HCT116 (cell line): Measurements from ENCODE around the gene RAP1GAP2. TPM values are rescaled to one million over a fixed set of nuclear protein-coding genes. Genes with fewer than 3 reads are reported as not detected.

Source experiments
- ATAC-seq: fragments of 200-7000 bp; cut with Tn5 transposase; 2 replicates; pipeline ENCODE4 v1.9.1; 2020; ENCODE audit warnings: mild to moderate bottlenecking, moderate library complexity
- BruUV-seq: library from RNA; stranded (reverse); fragments of 400-500 nt; replicated peaks from 2 replicates; lab custom pipeline; 2021; lab: Mats Ljungman, UMichigan
- CTCF ChIA-PET: fragments of 300-600 bp; sonication (Branson Sonifier 250); formaldehyde crosslinking; loops from one replicate; lab custom pipeline; 2021; ENCODE audit warnings: antibody characterized with exemption; lab: Charles Lee
- POLR2A ChIA-PET: fragments of 300-600, 350-600 bp; sonication (Branson Sonifier 250); formaldehyde crosslinking; loops from one replicate; lab custom pipeline; 2021; ENCODE audit warnings: antibody characterized with exemption; lab: Charles Lee
- RAD21 ChIA-PET, 2 experiments: fragments of 300-600 bp; sonication (Branson Sonifier 250); formaldehyde crosslinking; loops; one replicate each; lab custom pipeline; 2023; ENCODE audit warnings: low total read pairs in 2 of 2; ENCODE audit not compliant: uncharacterized antibody in 2 of 2, unreplicated experiment in 2 of 2, low non-redundant PET in 1 of 2; lab: Charles Lee
- DNase-seq: peaks from one replicate; pipeline ENCODE4 v3.0.0-alpha.2; 2010; ENCODE audit warnings: low read depth, low spot score
- H2AFZ ChIP-seq: fragments of 200-600 bp; shearing (Covaris generic), sonication (generic); 2 replicates; pipeline ENCODE4 v1.6.1; 2017; ENCODE audit warnings: low read depth, mixed run types, mixed read lengths, antibody characterized with exemption, low read length; ENCODE audit not compliant: poor library complexity, severe bottlenecking
- H3K27ac ChIP-seq: 2 replicates; pipeline ENCODE4 v1.5.1; 2012; ENCODE audit warnings: low read depth, low read length
- H3K27me3 ChIP-seq: fragments of 200-600 bp; sonication (generic); 2 replicates; pipeline ENCODE4 v1.6.1; 2016; ENCODE audit warnings: mixed run types, low read length, mixed read lengths; ENCODE audit not compliant: insufficient read depth
- H3K36me3 ChIP-seq, 2 experiments: fragments of 200-500 bp in 1 of 2; fragments of 200-600 bp in 1 of 2; sonication (Bioruptor generic) in 1 of 2; sonication (generic) in 1 of 2; 2 replicates each; pipeline versions ENCODE4 v1.5.1 to v1.6.1; 2014 to 2016; ENCODE audit warnings: low read length in 2 of 2, inconsistent platforms in 1 of 2, mixed read lengths in 1 of 2, mixed run types in 1 of 2; ENCODE audit not compliant: insufficient read depth in 2 of 2, control insufficient read depth in 1 of 2
- H3K4me1 ChIP-seq, 2 experiments: fragments of 200-600 bp in 1 of 2; sonication (generic) in 1 of 2; 2 replicates each; pipeline versions ENCODE4 v1.5.1 to v1.6.1; 2012 to 2017; ENCODE audit warnings: low read length in 2 of 2, inconsistent platforms in 1 of 2, mild to moderate bottlenecking in 1 of 2, mixed read lengths in 1 of 2, mixed run types in 1 of 2, moderate library complexity in 1 of 2; ENCODE audit not compliant: insufficient read depth in 2 of 2, control insufficient read depth in 1 of 2
- H3K4me2 ChIP-seq: fragments of 200-600 bp; sonication (generic); 2 replicates; pipeline ENCODE4 v1.6.1; 2017; ENCODE audit warnings: mixed run types, low read length, mixed read lengths
- H3K4me3 ChIP-seq, 2 experiments: fragments of 200-600 bp in 1 of 2; sonication (generic) in 1 of 2; replicated peaks in 1 of 2; 2 replicates each; pipeline ENCODE4 v1.5.1; 2011 to 2016; ENCODE audit warnings: low read length in 2 of 2, control low read depth in 1 of 2, low read depth in 1 of 2, mild to moderate bottlenecking in 1 of 2, mixed read lengths in 1 of 2, mixed run types in 1 of 2
- H3K79me2 ChIP-seq: fragments of 200-600 bp; sonication (generic); 2 replicates; pipeline ENCODE4 v1.6.1; 2017; ENCODE audit warnings: mild to moderate bottlenecking, mixed run types, low read length, moderate library complexity, mixed read lengths; ENCODE audit not compliant: insufficient read depth
- H3K9ac ChIP-seq: fragments of 200-600 bp; sonication (generic); 2 replicates; pipeline ENCODE4 v1.6.1; 2016; ENCODE audit warnings: low read length, mixed read lengths
- H3K9me2 ChIP-seq: fragments of 200-600 bp; sonication (generic), shearing (Covaris generic); 2 replicates; pipeline ENCODE4 v1.6.1; 2017; ENCODE audit warnings: mixed run types, mild to moderate bottlenecking, moderate library complexity; ENCODE audit not compliant: insufficient read depth
- H3K9me3 ChIP-seq, 2 experiments: fragments of 200-500 bp in 1 of 2; fragments of 200-600 bp in 1 of 2; sonication (Bioruptor generic) in 1 of 2; sonication (generic) in 1 of 2; 2 replicates each; pipeline ENCODE4 v1.6.1; 2014 to 2017; ENCODE audit warnings: low read length in 2 of 2, mixed read lengths in 2 of 2, inconsistent platforms in 1 of 2, low read depth in 1 of 2, mild to moderate bottlenecking in 1 of 2, mixed run types in 1 of 2, moderate library complexity in 1 of 2; ENCODE audit not compliant: control insufficient read depth in 1 of 2, insufficient read depth in 1 of 2
- H4K20me1 ChIP-seq: fragments of 200-600 bp; sonication (generic), shearing (Covaris generic); 2 replicates; pipeline ENCODE4 v1.6.1; 2017; ENCODE audit warnings: mixed run types, mild to moderate bottlenecking, moderate library complexity; ENCODE audit not compliant: insufficient read depth
- ATF3 ChIP-seq: IDR thresholded peaks from 2 replicates; pipeline ENCODE4 v1.6.1; 2012
- CBX3 ChIP-seq: IDR thresholded peaks from 2 replicates; pipeline ENCODE4 v1.6.1; 2012; ENCODE audit warnings: low read depth
- CEBPB ChIP-seq: IDR thresholded peaks from 2 replicates; pipeline ENCODE4 v1.6.1; 2012; ENCODE audit warnings: low read depth
- CTCF ChIP-seq, 3 experiments: fragments of 200-600 bp in 1 of 3; sonication (generic) in 1 of 3; IDR thresholded peaks in 2 of 3; conservative IDR thresholded peaks in 1 of 3; 2 replicates each; pipeline ENCODE4 v1.5.1; 2012 to 2017; ENCODE audit warnings: low read depth in 2 of 3, low read length in 2 of 3, antibody characterized with exemption in 1 of 3, borderline replicate concordance in 1 of 3, control low read depth in 1 of 3, mild to moderate bottlenecking in 1 of 3, mixed read lengths in 1 of 3, mixed run types in 1 of 3, moderate library complexity in 1 of 3; ENCODE audit not compliant: insufficient read depth in 1 of 3
- ELF1 ChIP-seq: IDR thresholded peaks from 2 replicates; pipeline ENCODE4 v1.6.1; 2012; ENCODE audit warnings: low read depth, borderline replicate concordance
- EZH2 ChIP-seq: fragments of 200-600 bp; sonication (generic); IDR thresholded peaks from 2 replicates; pipeline ENCODE4 v1.6.1; 2017; ENCODE audit warnings: antibody characterized with exemption, mixed run types
- EZH2phosphoT487 ChIP-seq: fragments of 200-600 bp; IDR thresholded peaks from 2 replicates; pipeline ENCODE4 v1.6.1; 2018; ENCODE audit warnings: antibody characterized with exemption, borderline replicate concordance
- FOSL1 ChIP-seq: IDR thresholded peaks from 2 replicates; pipeline ENCODE4 v1.6.1; 2012; ENCODE audit warnings: low read depth
- JUND ChIP-seq: IDR thresholded peaks from 2 replicates; pipeline ENCODE4 v1.6.1; 2012
- POLR2A ChIP-seq: IDR thresholded peaks from 2 replicates; pipeline ENCODE4 v1.7.0; 2011; ENCODE audit warnings: borderline replicate concordance; ENCODE audit not compliant: insufficient read depth, insufficient read length; ENCODE audit errors: extremely low read depth
- POLR2AphosphoS5 ChIP-seq: IDR thresholded peaks from 2 replicates; pipeline ENCODE4 v1.6.1; 2011; ENCODE audit warnings: mild to moderate bottlenecking, low read depth, low read length, moderate library complexity
- RAD21 ChIP-seq: IDR thresholded peaks from 2 replicates; pipeline ENCODE4 v1.6.1; 2012; ENCODE audit warnings: low read depth, mild to moderate bottlenecking
- REST ChIP-seq: IDR thresholded peaks from 2 replicates; pipeline ENCODE4 v1.6.1; 2012; ENCODE audit warnings: low read depth
- SIN3A ChIP-seq: IDR thresholded peaks from 2 replicates; pipeline ENCODE4 v1.6.1; 2012; ENCODE audit warnings: low read depth
- SRF ChIP-seq: IDR thresholded peaks from 2 replicates; pipeline ENCODE4 v1.6.1; 2012; ENCODE audit warnings: low read depth
- TCF7L2 ChIP-seq: IDR thresholded peaks from 2 replicates; pipeline ENCODE4 v1.7.0; 2011; ENCODE audit warnings: borderline replicate concordance, inconsistent platforms; ENCODE audit not compliant: insufficient read depth, insufficient read length; ENCODE audit errors: extremely low read depth
- YY1 ChIP-seq: IDR thresholded peaks from 2 replicates; pipeline ENCODE4 v1.6.1; 2011; ENCODE audit warnings: low read length, low read depth, moderate library complexity, mild to moderate bottlenecking; ENCODE audit not compliant: insufficient replicate concordance; ENCODE audit errors: extremely low read depth
- ZBTB33 ChIP-seq: IDR thresholded peaks from 2 replicates; pipeline ENCODE4 v1.6.1; 2011; ENCODE audit warnings: mild to moderate bottlenecking, low read length, moderate library complexity; ENCODE audit not compliant: insufficient replicate concordance; ENCODE audit errors: extremely low read depth
- ZFX ChIP-seq: fragments of 450-650 bp; IDR thresholded peaks from 2 replicates; pipeline ENCODE4 v1.6.1; 2017
- ZNF274 ChIP-seq: fragments of 200-500 bp; sonication (Bioruptor generic); IDR thresholded peaks from 2 replicates; pipeline ENCODE4 v1.6.1; 2014; ENCODE audit warnings: mild to moderate bottlenecking, low read depth, low read length, inconsistent platforms
- intact Hi-C: fragments of 100-400 bp; cut with micrococcal nuclease; formaldehyde crosslinking; loops from 2 replicates; pipeline ENCODE4 v1.10.0; 2022
- total RNA-seq: library from RNA; stranded (reverse); gene quantifications from one replicate; pipeline ENCODE4 v1.2.1, GENCODE V29; 2021; ENCODE audit not compliant: unreplicated experiment

The RAP1GAP2 gene
- total RNA-seq, 1 experiment from 2014 or later, result 54.6 TPM

- no TSS peak for BruUV-seq
- Histone ChIP-seq H3K9ac (no peak overlapping the region), H3K4me1 (peaks cover 0 to under 1% of the 10 kb centered on the region in 2 experiments; a peak in 1 of 4 replicates), H4K20me1 (no peaks in the 10 kb centered on the region), H3K36me3 (no peaks in the 10 kb centered on the region), H3K4me3 (no peak overlapping the region), H3K4me2 (no peak overlapping the region), H3K9me2 (no peaks in the 10 kb centered on the region), H3K79me2 (no peaks in the 10 kb centered on the region), H2AFZ (no peak overlapping the region), H3K9me3 (no peaks in the 10 kb centered on the region), H3K27ac (no peak overlapping the region), H3K27me3 (no peaks in the 10 kb centered on the region)
- no peak for ATAC-seq
- DNase-seq, result no peak
- ChIA-PET CTCF (no interaction called here), POLR2A (no interaction called here), RAD21 (no interaction called here)
- intact Hi-C loops, result no loop called here
- TF ChIP-seq CBX3, result no peak
- no peak for TF ChIP-seq ELF1
- TF ChIP-seq CEBPB, result no peak
- no peak for TF ChIP-seq REST
- TF ChIP-seq POLR2AphosphoS5, result no peak
- no peak for TF ChIP-seq FOSL1
- TF ChIP-seq SRF, result no peak
- TF ChIP-seq SIN3A, result no peak
- TF ChIP-seq ZNF274, result no peak
- TF ChIP-seq ZBTB33, result no peak
- TF ChIP-seq TCF7L2, result no peak
- TF ChIP-seq EZH2phosphoT487, result no peak
- no peak for TF ChIP-seq CTCF (IDR thresholded peaks at IDR 0.05 in 2 of 3, conservative IDR thresholded peaks at IDR 0.05 in 1 of 3; ENCODE audit: borderline replicate concordance in 1 of 3, insufficient read depth in 1 of 3, low read depth in 2 of 3, low read length in 2 of 3)
- no peak for TF ChIP-seq YY1
- no peak for TF ChIP-seq ZFX
- no peak for TF ChIP-seq RAD21
- TF ChIP-seq ATF3, result no peak
- TF ChIP-seq EZH2, result no peak
- no peak for TF ChIP-seq POLR2A
- no peak for TF ChIP-seq JUND
Measured at GRCh38 chr17:2819921-2820501, 23.8 kb downstream of the RAP1GAP2 start.
